Endothelial cell of hepatic sinusoid (primary cell): ENCODE measurements around the gene SLC35D1.

Source experiments
- in situ Hi-C: cut with HindIII; loops from 2 replicates; pipeline ENCODE4 v1.10.0; 2017; ENCODE audit warnings: low sequenced_read_pairs

SLC35D1 gene

GRCh38 chr1:67044631-67045270, 9.2 kb downstream of the SLC35D1 start:
- in situ Hi-C loops, result no loop called here

GRCh38 chr1:67043366-67043765, 10.6 kb downstream of the SLC35D1 start:
- in situ Hi-C loops, result no loop called here

- in situ Hi-C loops, result no loop called here
These were observed 12.0 kb downstream of the SLC35D1 start for GRCh38 chr1:67041841-67042503.

- in situ Hi-C loops, result no loop called here
These were observed 13.5 kb downstream of the SLC35D1 start for GRCh38 chr1:67040405-67040804.

- in situ Hi-C loops, result no loop called here
These were observed 22.1 kb downstream of the SLC35D1 start for GRCh38 chr1:67031859-67032247.

- in situ Hi-C loops, result no loop called here
These were observed 22.7 kb downstream of the SLC35D1 start for GRCh38 chr1:67031121-67031858.

- in situ Hi-C loops, result loop anchor here (5.0 kb wide), 1 partner anchor 88 kb away; no protein-coding TSS in a partner anchor
These were observed 24.5 kb downstream of the SLC35D1 start for GRCh38 chr1:67029472-67029871.

GRCh38 chr1:67020765-67021164, 33.2 kb downstream of the SLC35D1 start:
- in situ Hi-C loops, result no loop called here

GRCh38 chr1:67020304-67020703, 33.6 kb downstream of the SLC35D1 start:
- in situ Hi-C loops, result no loop called here

GRCh38 chr1:67019600-67020136, 34.3 kb downstream of the SLC35D1 start:
- in situ Hi-C loops, result no loop called here

- in situ Hi-C loops, result no loop called here
These were observed 34.8 kb downstream of the SLC35D1 start for GRCh38 chr1:67019121-67019520.

GRCh38 chr1:67018574-67018973, 35.4 kb downstream of the SLC35D1 start:
- in situ Hi-C loops, result no loop called here

GRCh38 chr1:67013573-67013972, 40.4 kb downstream of the SLC35D1 start:
- in situ Hi-C loops, result no loop called here

- in situ Hi-C loops, result no loop called here
These were observed 44.2 kb downstream of the SLC35D1 start for GRCh38 chr1:67009792-67010191.

GRCh38 chr1:67005068-67005467, 48.9 kb downstream of the SLC35D1 start:
- in situ Hi-C loops, result no loop called here

- in situ Hi-C loops, result no loop called here
These were observed 49.8 kb downstream of the SLC35D1 start for GRCh38 chr1:67004176-67004575.

GRCh38 chr1:67001682-67002425, 52.1 kb downstream of the SLC35D1 start:
- in situ Hi-C loops, result no loop called here

GRCh38 chr1:66999640-67000400, 54.1 kb downstream of the SLC35D1 start:
- in situ Hi-C loops, result no loop called here

- in situ Hi-C loops, result no loop called here
These were observed 55.0 kb downstream of the SLC35D1 start for GRCh38 chr1:66998972-66999371.

GRCh38 chr1:66996018-66996682, 57.8 kb downstream of the SLC35D1 start:
- in situ Hi-C loops, result no loop called here
